Ureter (tissue), 1 donor: ENCODE data around the gene ADRA2B. TPM values are rescaled to one million over a fixed set of nuclear protein-coding genes. Genes with fewer than 3 reads are reported as not detected.

Experiments used
- DNase-seq: peaks from one replicate; pipeline ENCODE4 v3.0.0-alpha.2; 2020; ENCODE audit warnings: low spot score
- total RNA-seq: library from RNA; stranded (reverse); gene quantifications from one replicate; pipeline ENCODE4 v1.2.4, GENCODE V29; 2023
- donor health status: DM: yes; HTN: yes; CAD: no.

The ADRA2B gene
- total RNA-seq, 1 donor from 2014 or later: 1.1 TPM

DNA sequence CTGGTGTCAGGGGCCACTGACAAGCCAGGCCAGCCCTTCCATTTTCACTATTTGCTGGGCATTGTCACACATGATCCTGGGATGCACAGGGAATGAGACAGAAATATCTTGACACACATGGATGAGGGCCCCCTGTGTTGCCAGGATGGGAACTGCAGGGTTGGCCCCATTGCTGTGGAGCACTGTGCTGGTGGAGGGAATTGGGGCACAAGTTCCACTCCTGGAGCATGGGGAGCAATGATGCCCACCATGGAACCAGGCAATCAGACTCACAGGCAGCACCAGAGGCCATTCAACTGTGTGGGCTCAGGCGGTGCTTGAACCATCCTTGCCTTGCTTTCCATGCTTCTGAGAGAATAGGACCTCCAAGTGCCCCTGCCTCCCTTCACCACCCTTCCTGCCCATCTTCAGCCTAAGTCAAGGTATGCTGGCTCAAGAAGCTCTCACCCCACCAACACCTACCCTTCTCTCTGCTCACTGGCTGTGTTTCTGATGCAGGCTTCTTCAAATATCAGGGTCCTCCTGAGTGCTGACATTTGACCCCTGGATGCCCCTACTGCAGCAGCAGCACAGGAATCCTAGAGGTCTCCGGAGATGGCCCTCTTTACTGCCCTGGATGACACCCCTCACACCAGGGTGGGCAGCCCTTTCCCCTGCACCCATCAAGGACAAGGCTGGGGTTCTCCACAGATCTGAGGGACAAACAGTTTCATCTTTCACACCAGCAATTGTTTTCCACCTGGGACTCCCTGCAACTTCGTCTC, 11.0 kb downstream of the ADRA2B start:
- DNase-seq: no peak

DNA sequence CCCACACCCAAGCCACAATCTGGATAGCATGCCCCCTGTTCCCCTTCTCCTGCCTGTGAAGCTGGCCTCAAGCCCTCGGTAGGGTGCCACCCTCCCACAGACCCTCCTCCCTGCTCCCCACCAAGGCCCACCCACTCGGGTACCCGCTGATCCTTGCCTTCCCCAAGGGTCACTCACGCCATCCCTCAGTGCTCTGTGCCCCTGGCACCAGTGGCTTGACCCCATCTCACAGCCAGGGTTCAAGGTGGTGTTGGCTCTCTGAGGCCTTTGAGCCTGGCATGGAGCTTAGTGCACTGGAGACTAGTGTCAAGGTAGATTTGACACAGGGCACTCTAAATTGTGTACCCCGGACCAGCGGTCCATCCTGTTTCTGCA, 11.9 kb downstream of the ADRA2B start:
- DNase-seq: no peak

DNA sequence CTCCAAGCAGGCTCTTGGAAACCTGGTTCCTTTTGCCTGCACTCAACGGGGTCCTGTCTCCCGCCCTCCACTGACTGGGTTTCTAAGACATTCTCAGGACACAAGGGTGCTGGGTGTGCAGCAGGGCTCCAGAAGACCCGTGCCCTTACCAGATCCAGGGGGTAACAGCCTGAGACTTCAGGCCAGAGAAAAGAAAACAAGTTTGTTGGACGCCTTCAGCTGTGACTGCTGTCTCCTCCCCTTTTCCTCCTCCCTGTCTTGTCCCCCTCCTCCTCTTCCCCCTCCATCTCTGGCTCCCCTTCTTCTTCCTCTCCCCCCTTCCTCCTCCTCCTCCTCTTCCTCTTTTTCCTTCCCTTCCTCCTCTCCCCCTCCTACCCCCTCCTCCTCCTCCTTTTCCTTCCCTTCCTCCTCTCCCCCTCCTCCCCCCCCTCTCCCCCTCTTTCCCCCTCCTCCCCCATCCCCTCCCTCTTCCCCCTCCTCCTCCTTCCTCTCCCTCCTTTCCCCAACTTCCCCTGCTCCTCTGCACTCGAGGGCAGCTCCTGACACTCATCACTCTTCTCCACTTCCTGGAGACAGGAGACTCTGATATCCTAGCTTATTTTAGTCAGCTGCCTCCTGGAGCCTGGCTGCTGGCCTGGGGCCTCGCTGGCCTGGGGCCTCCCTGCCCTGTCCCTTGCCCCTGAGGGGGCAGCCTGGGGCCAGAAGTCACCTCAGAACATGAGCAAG, 12.4 kb downstream of the ADRA2B start:
- DNase-seq: peak; percentile 20

DNA sequence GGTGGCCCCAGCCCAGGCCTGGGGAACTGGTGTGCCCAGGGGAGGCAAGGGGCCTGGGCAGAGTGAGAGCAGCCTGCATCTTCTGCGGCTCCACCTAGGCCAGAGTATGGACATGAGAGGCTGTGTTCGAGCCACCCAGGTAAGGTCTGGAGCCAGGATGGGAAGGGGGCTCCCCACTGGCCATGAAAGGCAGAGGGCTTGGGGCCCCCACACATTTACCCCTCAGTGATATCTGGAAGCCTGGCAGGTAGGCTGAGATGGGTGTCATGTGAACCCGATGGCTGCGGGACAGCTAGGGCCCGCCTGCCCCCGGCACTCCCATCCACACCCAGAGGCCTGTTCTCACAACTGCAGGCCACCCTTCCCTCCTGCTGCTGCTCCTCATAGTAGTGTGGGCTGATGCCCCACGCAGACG, 13.2 kb downstream of the ADRA2B start:
- peak; percentile 33 for DNase-seq

DNA sequence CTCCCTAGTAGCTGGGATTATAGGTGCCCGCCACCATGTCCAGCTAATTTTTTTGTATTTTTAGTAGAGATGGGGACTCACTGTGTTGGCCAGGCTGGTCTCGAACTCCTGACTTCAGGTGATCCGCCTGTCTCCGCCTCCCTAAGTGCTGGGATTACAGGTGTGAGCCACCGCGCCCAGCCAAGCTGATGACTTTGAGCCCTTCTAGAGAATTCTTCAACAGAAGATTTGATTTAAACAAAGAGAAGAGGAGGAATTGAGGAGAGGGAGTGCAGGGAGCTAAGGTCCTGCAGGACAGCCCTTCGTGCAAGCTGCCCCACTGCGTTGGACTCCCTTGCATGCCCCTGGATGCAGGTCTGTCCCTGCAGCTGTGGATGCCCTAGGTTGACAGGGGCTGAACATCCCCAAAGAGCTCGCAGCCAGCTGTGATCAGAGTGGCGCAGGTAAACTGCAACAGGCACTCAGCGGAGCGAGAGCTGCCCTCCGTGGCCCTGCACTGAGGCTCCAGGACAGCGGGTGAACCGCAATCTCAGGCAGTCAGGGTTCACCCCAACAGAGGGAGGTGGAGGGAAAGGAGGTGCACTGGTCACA, 13.7 kb downstream of the ADRA2B start:
- DNase-seq: peak; percentile 23

DNA sequence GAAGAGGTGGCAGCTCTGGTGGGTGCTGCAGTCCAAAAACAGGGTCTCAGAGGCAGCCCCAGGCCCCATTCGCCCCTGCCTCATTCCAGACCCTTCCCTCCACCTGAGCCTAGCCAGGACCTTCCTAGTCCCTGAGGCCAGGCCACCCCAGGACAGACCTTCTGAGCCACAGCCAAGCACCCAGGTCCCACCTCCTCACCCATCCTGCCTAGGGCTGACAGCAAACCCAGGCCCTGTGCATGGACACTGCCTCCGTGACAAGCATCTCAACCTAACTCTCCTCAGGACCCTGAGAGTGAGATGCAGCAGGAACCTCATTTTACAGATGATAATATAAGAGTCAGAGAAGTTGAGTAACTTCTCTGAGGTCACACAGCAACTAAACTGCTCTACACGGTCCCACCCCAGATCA, 15.5 kb downstream of the ADRA2B start:
- peak; percentile 24 for DNase-seq

DNA sequence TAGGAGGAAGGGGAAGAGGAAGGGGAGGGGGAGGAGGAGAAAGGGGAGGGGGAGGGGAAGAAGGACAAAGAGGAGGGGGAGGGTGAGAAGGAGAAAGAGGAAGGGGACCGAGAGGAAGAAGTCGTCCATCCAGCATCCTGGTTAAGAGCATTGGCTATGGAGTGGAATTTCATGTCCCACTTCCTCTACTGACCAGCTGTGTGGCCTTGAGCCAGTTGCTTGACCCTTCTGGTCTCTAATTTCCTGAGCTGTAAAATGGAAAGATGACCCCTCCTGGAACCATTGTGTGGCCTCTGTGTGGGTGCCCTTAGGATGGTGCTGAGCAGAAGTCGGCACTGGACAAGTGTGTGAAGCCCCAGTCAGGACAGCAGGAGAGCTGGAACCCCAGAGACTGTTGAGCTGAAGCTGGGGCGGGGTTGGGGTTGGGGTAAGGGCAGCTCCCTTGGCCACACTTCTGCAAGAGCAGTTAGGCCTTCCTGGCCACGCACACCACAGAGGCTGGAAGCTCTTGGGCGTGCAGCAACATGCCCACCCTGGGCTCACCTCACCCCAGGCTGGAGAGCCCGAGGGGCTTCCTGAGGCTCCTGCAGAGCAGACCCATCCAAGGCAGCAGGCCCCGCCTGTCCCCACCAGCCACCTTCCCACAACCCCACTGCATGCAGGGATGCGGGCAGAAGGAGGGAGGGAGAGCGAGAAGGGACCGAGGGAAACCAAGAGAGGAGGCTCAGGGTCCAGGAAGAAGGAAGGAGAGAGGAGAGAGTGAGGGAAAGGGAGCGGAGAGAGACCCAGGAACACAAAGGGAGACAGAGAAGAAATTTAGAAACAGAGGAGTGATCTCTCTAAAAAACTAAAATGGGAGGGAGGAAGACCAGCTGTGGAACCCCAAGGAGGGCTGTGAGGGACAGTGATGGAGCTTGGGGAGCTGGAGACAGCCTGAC, 16.2 kb downstream of the ADRA2B start:
- peak; percentile 60 for DNase-seq

DNA sequence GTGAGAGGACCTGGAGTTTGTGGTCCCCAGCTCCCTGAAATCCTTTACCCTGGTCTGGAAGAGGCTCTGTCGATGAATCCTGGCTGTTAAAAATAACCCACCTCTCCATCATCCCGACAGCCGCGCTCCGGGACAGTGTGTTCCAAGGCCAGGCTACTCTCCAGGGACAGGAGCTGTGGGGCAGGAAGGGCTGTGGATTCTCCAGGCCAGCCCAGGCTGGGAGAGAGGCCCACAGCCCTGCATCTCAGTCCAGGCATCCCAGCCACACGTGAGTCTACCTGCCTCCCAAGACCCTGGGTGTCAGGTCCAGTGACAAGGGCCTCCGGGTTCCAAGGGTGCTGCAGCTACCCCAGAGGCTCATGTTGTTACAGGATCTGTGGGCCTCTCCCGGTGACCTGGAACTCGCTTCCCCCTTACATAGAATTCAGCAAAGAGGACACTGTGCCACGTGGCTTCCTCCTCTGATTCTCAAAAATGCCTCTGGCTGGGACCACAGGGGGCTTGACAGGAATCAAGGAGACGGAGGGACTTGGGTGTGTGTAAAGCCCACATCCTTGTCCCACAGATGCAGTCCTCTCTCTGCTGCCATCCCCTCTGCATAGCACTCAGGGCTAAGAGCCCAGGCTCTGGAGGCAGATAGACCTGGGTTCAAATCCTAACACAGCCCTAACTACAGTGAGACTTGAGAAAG, 17.3 kb downstream of the ADRA2B start:
- peak; percentile 36 for DNase-seq

DNA sequence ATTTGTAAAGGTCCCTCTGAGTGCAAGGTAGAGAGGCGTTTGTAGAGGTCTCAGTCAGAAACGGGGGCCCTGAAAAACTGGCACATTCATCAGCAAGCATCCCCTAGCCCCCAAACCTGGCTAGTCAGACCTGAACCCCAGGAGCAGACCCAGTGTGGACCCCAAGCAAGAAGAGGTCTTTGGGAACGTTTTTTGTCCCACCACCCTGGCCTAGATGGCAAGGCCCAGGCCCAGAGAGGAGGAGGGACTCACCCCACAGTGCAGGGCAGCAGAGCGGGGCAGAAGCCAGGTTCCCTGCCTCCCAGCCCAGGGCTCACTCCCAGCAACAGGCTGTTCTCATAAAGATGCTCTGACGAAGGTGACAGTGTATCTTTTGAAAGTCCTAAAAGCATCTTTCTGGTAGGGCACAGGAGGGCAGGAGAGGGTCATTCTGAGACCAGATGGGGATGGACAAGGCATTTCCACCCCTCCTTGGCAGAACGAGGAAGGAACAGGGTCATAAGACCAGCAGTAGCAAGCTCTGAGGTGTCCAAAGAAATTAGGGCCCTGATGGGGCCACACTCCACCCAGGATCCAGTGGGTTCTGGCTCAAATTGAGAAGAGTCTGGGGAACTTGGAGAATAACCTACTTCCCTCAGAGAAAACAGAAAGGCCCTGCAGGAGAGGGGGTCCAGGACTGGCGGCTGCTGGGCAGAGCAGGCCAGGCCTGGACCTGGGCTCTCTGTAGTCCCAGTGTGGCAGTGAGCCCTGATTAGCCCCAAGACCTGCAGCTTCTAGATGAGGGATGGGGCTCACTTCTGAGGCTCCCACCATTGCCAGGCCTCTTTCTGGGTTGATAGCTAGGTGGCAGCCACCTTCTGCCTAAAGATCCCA, 18.2 kb downstream of the ADRA2B start:
- DNase-seq: no peak

DNA sequence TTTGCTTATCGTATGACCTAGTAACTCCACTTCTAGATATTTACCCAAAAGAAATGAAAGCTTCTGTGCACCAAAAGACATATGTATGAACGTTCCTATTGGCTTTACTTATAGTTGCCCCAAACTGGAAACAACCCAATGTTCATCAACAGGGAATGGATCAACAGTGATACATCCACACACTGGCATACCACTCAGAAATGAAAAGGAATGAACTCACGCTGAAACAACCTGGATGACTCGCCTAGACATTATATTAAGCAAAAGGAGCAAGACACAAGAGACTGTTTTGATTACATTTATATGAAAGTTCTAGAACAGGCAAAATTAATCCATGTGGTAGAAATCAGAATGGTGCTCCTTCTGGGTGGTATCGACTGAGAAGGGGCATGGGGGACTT, 18.9 kb downstream of the ADRA2B start:
- no peak for DNase-seq

DNA sequence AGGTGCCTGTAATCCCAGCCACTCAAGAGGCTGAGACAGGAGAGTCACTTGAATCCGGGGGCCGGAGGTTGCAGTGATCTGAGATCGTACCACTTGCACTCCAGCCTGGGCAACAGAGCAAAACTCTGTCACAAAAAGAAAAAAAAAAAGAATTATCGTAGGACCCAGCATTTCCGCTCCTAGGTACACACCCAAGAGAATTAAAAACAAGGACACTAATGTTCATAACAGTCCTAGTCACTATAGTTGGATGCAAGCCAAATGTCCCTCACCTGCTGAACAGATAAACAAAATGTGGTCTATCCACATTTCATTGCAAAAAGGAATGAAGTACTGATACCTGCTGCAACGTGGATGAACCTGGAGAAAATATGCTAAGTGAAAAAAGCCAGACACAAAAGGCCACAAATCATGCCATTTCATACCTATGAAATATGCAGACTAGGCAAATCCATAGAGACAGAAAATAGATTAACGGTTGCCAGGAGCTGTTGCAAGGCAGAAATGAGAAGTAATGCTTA, 21.2 kb downstream of the ADRA2B start:
- no peak for DNase-seq

DNA sequence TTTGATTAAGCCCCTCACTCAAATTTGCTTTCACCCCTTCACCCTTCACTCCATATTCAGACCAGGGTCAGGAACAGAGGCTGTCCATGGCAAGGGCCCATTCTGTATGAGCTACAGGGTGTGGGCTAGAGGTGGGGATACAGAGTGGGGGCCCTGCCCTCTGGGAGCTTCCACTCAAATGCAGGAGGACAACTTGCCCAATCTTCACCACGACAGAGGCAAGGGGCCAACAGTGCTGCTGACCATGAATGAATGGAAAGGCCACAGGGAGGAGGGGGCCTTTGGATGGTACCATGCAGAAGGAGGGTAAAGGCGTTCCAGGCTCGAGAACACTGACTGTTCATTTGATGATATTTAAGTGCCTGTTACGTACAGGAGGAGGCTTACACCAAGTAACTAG, 22.8 kb downstream of the ADRA2B start:
- DNase-seq: no peak

DNA sequence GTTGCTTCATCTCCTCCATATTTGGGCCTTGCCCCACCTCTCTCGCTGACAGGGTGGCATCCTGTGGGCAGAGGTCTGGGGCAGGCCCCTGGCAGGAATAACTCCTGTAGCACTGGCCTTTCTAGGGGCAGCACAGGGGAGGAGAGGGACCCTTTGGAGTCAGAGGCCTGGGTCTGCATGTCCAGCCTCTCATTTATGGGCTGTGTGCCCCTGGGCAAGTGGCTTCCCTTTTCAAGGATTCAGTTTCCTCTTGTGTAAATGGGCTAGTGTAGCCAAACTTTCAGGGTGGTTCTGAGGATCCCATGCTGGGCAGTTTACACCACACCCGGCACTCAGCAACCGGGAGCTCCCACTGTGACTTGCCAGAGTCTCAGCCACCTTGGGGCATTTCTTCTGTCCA, 23.4 kb downstream of the ADRA2B start:
- DNase-seq: no peak

DNA sequence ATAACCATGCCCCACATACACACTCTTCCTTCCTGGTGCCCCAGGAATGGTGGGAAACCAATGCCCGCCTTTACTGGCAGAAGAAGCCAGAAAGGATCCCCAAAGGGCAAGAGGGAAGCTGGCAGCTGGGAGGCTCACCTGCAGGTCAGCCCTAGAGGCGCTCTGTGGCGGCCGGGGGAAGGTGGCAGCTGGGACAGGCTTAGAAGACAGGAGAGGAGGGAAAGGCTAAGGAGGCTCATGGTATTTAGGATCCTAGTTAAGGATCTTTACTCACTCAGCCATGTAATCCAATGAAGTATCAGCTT, 23.8 kb downstream of the ADRA2B start:
- DNase-seq: no peak

DNA sequence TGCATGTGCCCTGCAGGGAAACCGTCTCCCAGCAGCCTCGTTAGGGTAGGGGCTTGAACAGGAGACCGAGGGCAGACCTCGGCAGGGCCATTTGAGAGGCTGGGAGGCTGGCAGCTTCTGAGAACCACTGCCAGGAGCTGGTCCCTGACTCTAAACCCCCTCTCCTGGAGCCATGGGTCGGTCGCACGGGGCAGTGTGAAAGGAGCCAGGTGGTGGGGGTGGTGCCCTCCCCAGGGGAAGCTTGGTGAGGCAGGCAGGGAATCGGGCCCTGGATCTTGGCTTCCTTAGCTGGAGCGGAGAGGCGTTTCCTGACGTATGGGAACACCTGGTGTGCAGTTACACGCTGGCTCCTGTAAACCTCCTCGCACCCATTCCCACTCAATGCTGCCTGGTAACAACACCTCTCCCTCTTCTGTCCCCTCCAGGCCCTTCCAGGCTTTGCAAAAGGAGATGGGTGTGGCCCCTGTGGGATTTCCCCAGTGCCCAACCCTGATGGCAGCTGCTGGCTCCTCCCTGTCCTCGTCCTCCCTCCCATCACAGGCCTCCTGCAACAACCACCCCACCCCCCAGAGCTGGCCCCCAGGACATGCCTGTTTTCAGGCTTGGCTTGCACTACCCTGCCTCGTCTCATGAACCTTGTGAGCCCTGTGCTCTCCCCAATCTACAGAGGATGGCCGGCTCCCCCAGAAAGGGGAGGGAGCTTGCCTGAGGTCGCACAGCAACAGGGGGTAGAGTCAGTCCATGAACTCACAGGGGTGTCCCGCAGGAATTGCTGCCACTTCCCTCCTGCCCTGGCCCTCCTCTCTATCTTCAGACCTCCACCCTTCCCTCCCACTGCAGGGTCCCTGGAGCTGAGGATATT, 24.4 kb downstream of the ADRA2B start:
- no peak for DNase-seq

DNA sequence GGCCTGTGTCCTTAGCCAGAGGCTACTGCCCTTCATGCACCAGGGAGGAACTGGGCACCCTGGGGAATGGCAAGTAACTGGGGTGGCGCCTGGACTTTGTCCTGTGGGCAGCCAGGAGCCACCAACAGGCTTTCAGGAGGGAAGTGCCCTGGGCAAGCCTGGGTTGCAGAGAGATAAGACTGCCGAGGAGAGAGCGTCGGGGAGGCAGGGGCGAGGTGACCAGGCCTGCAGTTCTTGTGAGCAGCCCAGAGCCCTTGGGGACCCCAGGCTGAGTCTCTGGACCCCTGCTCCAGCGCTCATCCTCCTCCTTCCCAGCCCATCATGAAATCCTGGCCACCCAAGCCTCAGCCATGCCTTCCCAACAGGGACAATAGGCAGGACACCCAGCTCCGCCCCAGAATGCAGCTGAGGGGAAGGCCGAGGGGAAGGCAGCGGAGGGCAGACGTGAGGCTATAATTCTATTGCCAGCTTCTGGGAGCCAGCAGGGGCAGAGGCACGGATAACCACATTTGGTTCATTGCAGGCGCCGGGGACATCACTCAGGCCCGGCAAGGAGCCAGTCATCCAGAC, 25.1 kb downstream of the ADRA2B start:
- DNase-seq: no peak

DNA sequence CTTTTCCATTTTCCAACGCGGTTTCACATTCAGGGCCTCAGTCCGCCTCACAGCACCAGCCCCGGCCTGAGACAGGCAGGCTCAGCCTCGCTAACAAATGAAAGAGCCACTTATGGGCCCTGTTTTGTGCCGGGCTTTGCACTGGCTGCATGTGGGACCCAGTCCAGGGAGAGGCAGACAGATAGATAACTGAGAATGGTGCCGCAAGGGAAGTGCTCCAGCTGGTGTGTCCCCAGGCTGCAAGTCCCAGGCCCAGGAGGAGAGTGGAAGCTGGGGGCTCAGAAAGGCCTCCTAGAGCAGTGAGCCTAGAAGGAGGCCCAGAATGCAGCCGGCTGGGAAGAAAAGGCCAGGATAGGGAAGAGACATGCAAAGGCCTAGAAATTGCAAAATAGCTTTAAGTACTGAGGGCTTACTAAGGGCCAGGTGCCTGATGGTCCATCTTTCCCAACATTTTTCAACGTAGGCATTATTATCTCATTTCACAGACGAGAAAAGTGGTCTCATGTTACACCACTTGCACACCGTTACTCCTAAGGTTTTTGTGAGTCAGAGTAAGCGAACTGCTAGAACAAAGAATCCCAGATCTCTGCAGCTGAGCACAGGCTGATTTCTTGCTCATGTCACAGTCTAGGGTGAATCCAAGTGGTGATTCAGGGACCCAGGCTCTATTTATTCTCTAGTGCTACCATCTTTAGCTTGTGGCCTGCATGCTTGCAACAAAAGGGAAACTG, 26.0 kb downstream of the ADRA2B start:
- DNase-seq: no peak
